GM12891 (cell line): ENCODE results near the gene MAP3K20.
"Not testable (repeated sequence)": the region's sequence is repeated elsewhere in the genome, so short reads cannot be mapped to it uniquely, and the experiment has no call there.

Experiments
- POLR2A ChIP-seq: IDR thresholded peaks from 2 replicates; pipeline ENCODE4 v1.6.1; 2011; ENCODE audit warnings: low read depth, low read length, control low read depth
- POLR2AphosphoS5 ChIP-seq: IDR thresholded peaks from 2 replicates; pipeline ENCODE4 v1.6.1; 2011; ENCODE audit warnings: low read depth, low read length, control low read depth
- SPI1 ChIP-seq: IDR thresholded peaks from 2 replicates; pipeline ENCODE4 v1.6.1; 2011; ENCODE audit warnings: low read depth, low read length, control low read depth

- TF ChIP-seq SPI1, POLR2A, POLR2AphosphoS5: not testable (repeated sequence)
Observed at GRCh38 chr2:173174339-173174738, 98.7 kb downstream of the MAP3K20 start.
